ENCODE results near the gene TP53AIP1. TPM values are rescaled to one million over a fixed set of nuclear protein-coding genes. Genes with fewer than 3 reads are reported as not detected.

The TP53AIP1 gene
- total and polyA plus RNA-seq, 2 of the 8 experiments (the other 6 are each of a cell fraction or from before 2014, with no cell fraction given), result 0.03 TPM; not detected in 1

GRCh38 chr11:128926000-128926399, 16.7 kb downstream of the TP53AIP1 start (continued):
- no peak for TF ChIP-seq CHD7 (IDR thresholded peaks at IDR 0.05; ENCODE audit: insufficient replicate concordance, low read length)
- no peak for TF ChIP-seq EGR1 (IDR thresholded peaks at IDR 0.05; ENCODE audit: borderline replicate concordance, low read depth, low read length)
- TF ChIP-seq CTBP2 (IDR thresholded peaks at IDR 0.05; ENCODE audit: borderline replicate concordance, insufficient read depth, insufficient read length, low read length), result no peak
- TF ChIP-seq EP300 (IDR thresholded peaks at IDR 0.05; ENCODE audit: borderline replicate concordance in 1 of 2, low read depth in 2 of 2, low read length in 2 of 2), result no peak
- TF ChIP-seq SIN3A (conservative IDR thresholded peaks at IDR 0.05 in 1 of 2, IDR thresholded peaks at IDR 0.05 in 1 of 2; ENCODE audit: low read depth in 1 of 2, low read length in 2 of 2), result no peak
- TF ChIP-seq POLR2A (IDR thresholded peaks at IDR 0.05; ENCODE audit: control extremely low read depth in 1 of 2, low read depth in 2 of 2, low read length in 2 of 2), result no peak
- no peak for TF ChIP-seq GTF2F1 (IDR thresholded peaks at IDR 0.05; ENCODE audit: borderline replicate concordance, low read depth, low read length)
- TF ChIP-seq ATF2 (IDR thresholded peaks at IDR 0.05; ENCODE audit: low read length), result no peak

All from H1 (cell line).